GM21576 (cell line): ENCODE results near the gene GALNT18.

Experiments used
- ATAC-seq: cut with Tn5 transposase; IDR thresholded peaks from one replicate; pipeline ENCODE4 v1.9.1; 2021; ENCODE audit warnings: mild to moderate bottlenecking, moderate library complexity; ENCODE audit not compliant: unreplicated experiment

GALNT18 gene

DNA sequence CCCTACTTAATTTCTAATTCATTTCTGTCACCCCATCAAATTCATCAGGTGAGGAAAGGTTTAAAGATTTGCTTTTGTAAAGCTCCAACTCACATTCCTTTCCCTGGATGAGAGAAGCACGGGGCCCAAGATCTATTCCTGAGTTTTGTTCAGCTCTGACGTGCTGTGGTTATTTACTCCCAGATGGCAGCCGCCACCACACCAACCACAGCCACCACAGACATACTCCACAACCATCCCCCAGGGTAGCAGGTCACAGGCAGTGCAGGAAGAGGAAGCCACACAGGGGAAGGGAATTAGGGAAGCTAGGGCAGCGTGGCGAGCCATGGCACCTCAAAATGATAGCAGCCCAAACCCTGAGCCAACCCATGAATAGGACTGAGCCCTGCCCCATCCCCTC lies 205.3 kb downstream of the GALNT18 start:
- ATAC-seq = no peak

DNA sequence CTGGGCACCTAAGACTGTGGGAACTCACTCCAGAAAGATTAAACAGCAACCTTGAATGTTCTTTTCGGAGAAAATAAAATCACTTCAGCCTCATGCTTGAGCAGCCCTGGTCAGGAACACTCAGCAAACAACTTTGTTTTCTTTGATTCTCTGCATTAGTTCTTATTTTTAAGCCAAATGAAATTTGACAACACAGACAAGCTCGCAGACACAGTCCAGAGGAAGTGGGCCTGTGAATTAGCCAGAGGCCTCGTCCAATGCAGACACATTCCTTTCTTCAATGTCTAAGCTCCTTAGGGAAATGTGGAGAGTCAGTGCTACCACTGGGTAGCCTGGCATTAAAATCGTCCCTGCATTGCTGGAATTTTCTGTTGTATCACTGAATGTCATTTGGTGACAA lies 205.9 kb downstream of the GALNT18 start:
- ATAC-seq = no peak

DNA sequence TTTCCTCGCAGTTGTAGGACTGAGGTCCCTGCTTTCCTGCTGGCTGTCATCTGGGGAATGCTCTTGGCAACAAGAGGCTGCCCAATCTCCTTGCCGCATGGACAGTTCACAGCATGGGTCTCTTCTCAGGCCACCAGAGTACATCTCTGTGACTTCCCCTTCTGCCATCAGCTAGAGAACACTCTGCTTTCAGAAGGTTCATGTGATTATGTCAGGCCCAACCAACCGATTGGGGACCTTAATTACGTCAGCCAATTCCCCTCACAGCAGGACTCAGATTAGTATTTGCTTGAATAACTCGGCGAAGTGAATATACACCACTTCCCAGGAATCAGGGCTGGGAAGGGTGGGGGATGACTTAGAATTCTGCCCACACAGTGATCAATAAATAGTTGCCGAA lies 206.8 kb downstream of the GALNT18 start:
- no peak for ATAC-seq

DNA sequence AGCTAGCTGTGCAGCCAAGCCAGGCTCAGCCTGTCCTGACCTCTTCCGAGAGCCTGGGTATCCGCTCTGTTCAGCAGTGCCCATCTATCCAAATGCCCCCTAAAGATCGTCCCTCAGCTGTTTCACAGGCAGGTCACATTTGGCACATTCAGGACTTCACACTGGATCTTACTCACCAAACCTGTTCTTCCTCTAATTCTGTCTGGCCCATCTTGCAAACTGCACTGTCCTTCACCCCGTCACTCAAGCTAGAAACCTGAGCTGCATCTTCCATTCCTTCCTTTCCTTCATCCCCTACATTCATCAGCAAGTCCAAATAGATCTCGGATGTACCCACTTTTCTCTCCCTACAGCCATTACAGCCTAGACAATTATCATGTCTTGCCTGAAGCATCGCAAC lies 208.0 kb downstream of the GALNT18 start:
- no peak for ATAC-seq

DNA sequence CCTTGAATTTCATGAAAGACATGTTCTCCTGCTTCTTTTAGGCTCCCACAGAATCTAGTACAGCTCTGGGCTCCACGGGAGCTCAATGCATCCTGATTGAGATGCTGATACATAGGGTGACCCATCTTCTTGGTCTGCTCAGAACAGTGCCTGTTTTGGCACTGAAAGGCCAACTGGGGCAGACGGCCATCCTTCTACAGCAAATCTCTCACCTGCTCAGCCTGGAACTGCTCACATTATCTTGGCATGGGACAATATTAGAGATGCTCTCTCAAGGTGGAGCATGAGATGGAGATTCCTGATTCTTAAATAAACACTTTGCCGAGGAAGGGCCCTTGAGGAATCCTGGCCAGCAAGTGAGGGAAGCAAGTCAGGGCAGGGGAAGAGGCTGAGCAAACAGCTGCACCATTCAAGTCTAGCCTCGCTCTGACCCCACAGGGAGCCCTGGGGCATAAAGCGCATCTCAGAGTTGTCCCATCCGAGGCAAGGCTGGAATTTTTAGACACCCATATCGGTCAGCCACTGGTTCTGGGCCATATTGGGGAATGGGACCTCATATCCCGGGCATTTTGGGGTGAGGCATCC lies 210.3 kb downstream of the GALNT18 start:
- no peak for ATAC-seq

DNA sequence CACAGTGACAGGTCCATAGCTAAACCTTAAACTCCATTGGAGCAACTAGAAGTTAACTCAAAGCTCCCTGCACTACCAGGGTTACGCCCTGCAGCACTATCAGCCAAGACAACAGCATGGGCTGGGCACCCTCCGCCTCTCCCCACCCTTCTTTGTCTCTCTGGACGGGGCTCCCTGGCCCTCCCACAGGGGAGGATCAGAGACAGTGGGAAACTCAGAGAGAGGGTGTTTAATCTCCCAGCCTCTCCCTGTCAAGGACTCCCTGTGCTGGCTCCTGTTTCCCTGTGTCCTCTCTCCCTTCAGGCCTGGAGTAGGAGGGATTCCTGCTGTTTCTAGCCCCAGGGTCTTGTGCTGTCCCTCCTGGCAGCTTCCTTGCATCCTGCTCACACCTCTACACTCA lies 211.9 kb downstream of the GALNT18 start:
- no peak for ATAC-seq

DNA sequence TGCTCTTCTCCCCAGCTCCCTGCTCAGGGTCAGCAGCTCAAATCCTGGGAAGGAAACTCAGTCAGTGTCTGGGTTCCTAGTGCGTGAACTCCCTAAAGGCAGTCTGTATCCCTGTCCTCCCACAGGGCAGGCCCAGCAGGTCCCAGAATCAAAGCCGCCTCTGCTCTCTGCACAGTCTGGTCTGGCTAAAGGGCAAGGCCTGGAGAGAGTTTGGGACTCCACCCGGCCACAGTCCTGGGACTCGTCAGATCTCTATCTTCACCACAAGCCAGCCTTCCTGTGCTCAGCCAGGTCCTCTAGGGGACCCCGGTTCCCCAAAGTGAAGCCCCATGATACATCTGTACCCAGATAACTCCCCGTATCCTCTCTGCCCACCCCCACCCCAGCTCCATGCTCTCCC lies 212.6 kb downstream of the GALNT18 start:
- no peak for ATAC-seq

DNA sequence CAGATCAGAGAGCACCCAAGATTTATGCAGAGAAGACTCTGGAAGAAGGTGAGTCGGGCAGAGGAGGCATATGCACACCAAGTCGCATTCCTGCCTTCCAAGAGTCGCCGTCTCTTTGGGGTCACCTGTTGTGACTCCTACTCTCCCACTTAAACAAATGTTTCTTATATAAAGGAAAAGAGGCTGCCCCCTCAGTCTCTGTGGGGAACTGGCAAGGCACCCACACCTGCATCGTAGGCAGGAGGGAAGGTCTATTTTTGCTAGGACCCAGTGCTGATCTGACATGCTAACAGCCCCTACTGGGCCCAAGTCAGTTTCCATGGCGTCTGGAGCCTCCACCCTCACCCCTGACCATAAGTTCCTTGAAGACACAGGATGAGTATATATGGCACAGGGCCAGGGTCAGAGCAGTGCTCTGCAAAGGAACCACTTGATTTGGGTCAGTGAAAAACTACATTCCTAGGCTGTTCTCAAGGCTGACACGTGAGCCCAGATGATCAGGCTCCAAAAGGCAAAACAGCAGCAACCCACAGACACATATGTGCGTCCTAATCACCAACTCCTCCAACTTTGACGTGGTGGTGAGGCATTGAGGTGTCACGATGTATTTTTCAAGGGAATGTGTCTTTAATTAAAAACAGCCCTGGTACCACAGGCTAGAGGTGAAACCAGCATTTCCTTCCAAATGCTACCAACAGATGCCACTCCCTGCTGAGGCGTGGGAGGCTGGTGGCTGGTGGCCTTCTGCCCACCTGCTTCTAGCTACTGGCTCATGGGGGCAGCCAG lies 213.2 kb downstream of the GALNT18 start:
- no peak for ATAC-seq

DNA sequence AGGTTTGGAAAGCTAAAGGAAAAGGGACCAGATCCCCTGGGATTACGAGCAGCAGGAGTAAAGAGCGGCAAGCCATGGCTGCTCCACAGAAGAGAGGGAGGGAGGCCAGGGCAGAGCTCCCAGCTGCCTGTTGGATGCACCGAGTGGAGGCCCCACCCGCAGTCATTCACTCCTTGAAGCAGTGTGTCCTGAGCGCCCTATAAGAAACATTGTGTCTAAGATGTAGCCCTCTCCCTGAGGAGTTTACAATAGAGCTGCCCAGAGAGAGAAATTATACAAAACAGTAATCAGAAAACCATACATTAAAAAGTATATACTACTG lies 214.1 kb downstream of the GALNT18 start:
- no peak for ATAC-seq

DNA sequence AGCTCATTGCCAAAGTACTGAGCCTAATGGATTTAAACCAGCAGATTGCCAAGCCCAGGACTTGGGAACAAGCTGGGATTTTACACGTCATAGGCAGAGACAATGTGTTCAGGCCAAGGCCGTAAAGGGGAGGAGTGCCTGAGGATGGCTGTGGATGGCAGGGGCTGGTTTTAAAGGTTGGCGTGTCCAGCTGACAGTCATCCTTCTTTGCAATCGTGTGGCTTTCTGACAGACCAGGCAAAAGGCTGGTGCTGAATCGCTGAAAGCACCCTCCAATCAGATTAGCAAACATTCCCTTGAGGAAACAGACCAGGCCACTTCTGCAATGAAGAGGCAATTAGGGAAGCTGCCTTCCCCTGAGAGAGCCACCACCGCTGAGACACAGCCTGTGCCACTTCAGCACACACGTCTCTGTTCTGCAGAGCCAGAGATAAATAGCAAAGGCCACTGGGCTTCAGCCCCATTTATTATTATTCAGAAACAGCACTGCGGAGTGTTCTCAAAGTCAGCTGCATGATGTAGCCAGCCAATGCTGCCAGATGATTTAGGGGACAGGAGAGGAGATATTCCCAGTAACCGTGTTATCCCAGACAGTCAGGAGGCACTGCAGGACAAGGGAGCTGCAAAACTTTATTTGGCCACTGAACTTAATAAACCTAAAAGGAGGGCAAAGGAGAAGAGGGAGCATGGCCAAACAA lies 214.6 kb downstream of the GALNT18 start:
- ATAC-seq = no peak

DNA sequence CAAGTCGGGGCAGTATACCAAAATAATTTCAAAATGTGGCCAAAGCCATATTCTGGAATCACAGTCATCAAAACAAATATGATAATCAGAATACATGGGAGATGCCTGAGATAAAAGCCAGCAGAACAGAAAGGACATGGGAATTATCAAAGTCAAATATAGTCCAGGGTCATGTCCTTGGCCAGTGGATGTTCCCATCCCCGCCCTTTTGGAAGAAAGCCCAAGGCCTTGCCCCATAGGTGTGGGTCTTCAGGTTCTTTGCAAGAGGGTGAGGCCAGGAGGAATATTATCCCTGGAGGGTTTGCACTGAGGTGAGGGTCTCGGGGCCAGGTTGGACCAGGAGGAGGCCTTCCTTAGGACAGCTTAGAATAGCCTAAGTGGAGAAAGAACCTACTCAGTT lies 215.2 kb downstream of the GALNT18 start:
- no peak for ATAC-seq

DNA sequence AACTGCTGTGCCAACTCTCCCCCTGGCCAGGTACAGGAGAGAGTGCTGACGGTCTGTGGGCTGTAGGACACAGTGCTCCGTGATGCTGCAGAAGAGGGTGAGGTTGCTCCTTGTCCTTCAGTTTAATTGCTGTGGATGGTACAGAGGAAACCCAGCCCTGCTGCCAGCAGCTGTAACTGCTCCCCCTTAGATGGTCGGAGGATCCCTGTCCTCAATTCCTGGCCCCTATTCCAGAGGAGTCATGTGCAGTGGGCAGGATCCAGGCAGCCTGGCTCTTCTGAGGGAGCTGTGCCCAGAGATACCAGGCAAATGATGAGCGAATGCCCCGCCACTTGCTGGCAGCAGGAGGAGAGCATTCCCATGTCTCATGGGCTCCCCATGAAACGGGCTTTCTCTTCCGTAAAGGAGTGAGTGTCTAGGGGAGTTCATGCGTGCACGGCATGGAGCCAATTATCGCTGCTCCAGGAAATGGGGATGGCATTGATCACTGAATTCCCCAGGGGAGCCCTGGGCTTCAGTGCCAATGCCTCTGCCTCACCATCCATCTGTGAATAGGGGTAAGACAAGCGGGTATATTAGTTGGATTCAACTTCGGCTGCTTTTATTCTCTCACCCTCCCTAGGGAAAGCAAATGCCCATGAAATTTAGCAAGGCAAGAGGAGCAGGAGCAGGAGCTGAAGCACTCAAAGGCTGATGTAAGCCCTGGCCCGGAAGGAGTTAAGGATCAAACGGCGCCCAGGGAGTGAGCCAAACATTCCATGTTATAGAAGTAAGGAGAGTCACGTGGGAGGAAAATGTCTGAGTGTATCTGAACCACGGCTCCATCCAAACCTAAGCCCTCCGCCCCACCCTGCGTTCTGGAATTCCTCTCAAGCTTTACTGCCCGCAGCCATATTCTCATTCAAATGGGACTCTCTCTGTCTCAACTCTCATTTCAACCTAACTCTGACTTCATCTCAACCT lies 217.8 kb downstream of the GALNT18 start:
- ATAC-seq = no peak

DNA sequence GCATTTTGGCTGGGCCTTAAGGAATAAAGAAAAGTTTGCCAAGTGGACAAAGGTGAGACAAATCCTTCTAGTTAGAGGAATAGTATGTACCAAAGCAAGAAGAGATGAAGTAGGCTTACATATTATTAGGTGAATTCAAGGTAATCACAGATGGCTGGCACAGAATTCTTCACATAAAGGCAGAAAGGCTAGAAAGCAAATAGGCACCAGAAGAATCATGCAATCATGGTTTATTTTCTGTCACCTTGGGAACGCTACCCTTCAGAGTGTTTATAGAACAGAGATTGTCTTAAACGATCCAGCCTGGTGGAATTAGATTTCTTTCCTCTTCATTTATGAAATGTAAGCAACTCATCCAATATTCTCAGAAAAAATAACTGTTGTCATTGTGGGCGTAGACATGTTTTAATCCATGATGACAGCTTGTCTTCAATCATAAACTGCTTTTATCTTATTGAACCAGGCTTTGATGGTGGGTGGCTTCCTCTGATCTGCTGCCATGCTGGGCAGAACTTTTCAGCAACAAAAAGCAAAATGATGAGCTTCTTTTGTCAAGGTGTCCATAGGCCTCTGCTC lies 219.8 kb downstream of the GALNT18 start:
- no peak for ATAC-seq

DNA sequence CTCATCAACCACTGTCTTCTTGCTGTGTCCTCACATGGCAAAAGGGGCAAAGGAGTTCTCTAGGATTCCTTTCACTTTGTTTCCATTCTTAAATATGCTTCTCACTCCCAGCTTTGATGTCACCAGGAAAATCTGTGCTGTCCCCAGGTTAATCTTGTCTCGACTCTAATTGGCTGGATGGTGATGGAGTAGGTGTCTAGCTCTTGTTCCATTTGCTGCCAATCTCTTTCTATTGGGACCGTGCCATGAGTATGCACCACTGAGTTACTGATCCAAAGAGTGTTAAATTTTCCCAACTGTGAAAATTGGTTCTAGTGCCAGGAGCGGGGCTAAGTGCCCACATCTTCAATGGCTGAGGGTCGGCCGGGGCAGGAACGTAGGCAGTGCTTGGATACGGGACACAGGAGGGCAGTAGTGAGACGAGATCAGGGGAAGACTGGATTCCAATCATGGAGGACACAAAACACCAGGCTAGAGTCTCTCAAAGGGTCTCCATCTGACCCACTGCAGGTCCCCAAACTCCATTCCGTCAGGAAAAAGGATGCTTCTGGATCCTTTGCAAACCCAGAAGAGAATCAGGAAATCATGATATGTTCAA lies 221.1 kb downstream of the GALNT18 start:
- ATAC-seq = no peak

DNA sequence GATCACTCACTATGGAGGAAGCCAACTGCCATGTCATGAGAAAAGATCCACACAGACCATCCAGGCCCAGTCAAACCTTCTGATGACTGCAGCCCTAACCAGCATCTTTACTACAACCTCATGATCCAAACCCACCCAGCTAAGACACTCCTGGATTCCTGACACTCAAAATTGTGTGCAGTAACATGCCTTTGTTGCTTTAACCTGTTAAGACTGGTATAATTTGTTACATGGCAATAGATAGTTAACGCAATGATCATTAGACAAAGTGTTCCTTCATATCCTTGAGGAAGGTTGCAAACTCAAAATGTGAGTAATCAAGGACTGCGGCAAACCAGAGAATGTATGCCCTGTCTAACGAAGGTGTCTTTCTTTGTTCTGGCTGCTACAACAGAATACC lies 221.7 kb downstream of the GALNT18 start:
- no peak for ATAC-seq

DNA sequence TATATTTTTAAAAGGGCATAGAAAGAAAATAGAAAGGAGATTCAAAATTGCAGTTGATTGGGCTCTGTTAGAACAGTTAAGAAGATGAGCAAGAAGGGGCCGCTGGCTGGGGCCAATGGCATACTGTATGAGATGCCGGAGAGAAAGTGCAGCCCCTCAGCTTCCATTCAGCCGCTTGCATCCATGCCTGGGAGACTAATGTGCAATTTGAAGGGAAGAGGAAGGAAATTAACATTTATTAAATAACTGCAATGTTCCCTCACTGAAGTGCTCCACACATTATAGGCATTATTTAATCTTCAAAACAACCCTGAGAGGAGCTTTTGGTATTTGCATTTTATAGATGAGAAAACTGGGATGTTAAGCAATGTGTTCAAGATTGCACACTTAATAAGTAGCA lies 224.0 kb downstream of the GALNT18 start:
- no peak for ATAC-seq

DNA sequence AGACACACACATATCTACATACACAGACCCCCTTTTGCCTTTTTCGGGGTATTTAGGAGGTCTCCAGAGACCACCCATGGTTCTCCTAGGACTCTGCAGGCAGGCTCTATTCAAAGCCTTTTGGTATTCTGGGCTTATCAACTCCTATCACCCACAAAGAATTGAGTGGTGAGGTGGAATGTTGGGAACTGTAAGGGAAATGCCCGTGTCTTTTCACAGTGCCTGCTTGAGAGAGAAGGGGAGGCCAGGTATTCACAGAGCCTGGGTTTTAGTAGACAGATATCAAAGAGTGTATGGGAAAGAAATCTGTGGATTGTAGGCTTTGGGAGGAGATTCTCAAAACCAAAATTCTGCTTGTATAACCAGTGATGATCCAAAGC lies 224.8 kb downstream of the GALNT18 start:
- ATAC-seq = no peak

DNA sequence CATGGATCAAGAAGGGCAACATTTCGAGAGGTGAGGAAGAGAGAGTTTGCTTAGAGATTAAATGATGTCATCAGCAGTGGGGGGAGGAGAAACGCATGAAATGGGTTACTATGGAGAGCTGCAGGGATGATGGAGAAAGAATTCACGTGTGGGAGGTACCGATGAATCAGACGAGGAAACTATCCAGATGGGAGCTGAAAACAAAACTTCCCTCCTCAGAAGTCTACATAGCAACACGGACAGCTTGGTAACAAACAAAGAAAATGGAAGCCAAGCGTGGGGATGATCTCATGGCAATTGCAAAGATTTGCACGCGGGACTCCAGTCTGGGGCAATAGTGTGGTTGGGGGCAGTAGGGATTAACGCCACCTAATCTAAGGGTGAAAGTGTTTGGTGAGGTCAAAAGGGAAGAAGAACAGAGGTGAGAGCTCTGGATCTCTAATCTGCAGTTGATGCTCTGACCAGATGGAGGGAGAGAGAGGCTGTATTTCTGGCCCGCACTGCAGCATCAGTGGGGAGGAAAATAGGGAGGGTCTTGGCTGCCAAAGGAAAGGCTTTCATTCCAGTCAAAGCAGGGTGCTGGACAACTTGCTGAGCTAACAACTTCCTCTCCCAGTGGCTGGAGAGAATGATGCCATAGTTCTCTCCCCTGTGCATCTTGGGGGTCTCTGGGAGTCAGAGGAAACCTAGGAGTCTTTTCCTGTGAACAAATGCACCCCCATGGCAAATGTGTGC lies 225.3 kb downstream of the GALNT18 start:
- no peak for ATAC-seq

DNA sequence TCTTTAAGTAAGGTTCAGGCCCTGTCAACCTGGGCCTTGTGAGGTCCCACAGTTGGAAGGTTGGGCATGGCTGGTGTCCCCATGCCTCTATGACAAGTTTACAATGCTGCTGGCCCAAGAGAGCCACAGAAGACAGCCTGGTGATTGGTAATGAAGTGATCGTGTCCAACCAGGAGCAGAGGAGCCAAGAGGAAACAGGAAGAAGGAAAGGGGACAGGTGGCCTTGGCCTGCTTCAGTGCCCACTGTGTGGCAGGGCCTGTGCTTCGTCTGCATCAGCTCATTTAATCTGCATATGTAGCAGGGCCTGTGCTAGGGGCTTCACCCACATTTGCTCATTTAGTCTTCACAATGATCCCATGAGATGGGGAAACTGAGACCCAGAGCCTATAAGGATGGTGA lies 226.7 kb downstream of the GALNT18 start:
- no peak for ATAC-seq

DNA sequence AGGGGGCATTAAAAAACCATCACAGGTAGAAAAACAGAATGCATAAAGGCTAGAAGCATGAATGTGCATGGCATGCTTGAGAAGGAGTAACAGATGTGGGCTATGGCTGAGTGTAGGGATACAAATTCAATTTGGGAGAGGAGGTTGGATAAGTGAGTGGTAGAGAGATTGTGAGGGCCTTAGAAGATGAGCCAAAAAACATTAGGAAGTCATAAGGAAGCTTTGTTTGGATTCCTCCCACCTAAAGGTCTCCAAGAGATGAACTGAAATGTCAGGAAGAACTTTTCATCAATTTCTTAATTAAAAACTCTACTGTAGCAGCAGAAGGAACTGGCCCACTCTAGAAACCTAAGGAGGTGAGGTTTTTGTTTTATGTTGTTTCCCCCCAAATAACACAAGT lies 227.6 kb downstream of the GALNT18 start:
- ATAC-seq = no peak
